GM21723 (cell line): ENCODE data around the gene SGSH.

Experiments
- ATAC-seq: cut with Tn5 transposase; IDR thresholded peaks from one replicate; pipeline ENCODE4 v1.9.1; 2021; ENCODE audit warnings: mild to moderate bottlenecking, moderate library complexity; ENCODE audit not compliant: unreplicated experiment

Gene SGSH

GRCh38 chr17:80227666-80228065 is 7.5 kb upstream of the SGSH start:
- ATAC-seq = no peak

- no peak for ATAC-seq
Measured at GRCh38 chr17:80227156-80227555, 7.0 kb upstream of the SGSH start.

- no peak for ATAC-seq
Measured at GRCh38 chr17:80225230-80225629, 5.1 kb upstream of the SGSH start.

- ATAC-seq = no peak
Measured at GRCh38 chr17:80224683-80225082, 4.5 kb upstream of the SGSH start.

GRCh38 chr17:80223838-80224497 is 3.8 kb upstream of the SGSH start:
- no peak for ATAC-seq

GRCh38 chr17:80223142-80223815 is 3.1 kb upstream of the SGSH start:
- no peak for ATAC-seq

- no peak for ATAC-seq
Measured at GRCh38 chr17:80222376-80223141, 2.4 kb upstream of the SGSH start.

GRCh38 chr17:80221351-80222105 is 1.4 kb upstream of the SGSH start:
- ATAC-seq = no peak

GRCh38 chr17:80220736-80221215 is 643 bp upstream of the SGSH start:
- no peak for ATAC-seq

- ATAC-seq = peak; percentile 22
Measured at GRCh38 chr17:80219763-80220053, 425 bp downstream of the SGSH start.

GRCh38 chr17:80219013-80219762 is 945 bp downstream of the SGSH start:
- ATAC-seq = peak; percentile 41

GRCh38 chr17:80218391-80218790 is 1.7 kb downstream of the SGSH start:
- no peak for ATAC-seq

- ATAC-seq = no peak
Measured at GRCh38 chr17:80217703-80218362, 2.3 kb downstream of the SGSH start.

GRCh38 chr17:80216473-80217456 is 3.4 kb downstream of the SGSH start:
- no peak for ATAC-seq

- no peak for ATAC-seq
Measured at GRCh38 chr17:80214878-80215210, 5.3 kb downstream of the SGSH start.

- ATAC-seq = no peak
Measured at GRCh38 chr17:80214012-80214877, 5.9 kb downstream of the SGSH start.

- ATAC-seq = no peak
Measured at GRCh38 chr17:80213643-80213975, 6.5 kb downstream of the SGSH start.

- no peak for ATAC-seq
Measured at GRCh38 chr17:80212962-80213642, 7.0 kb downstream of the SGSH start.
